Sigmoid colon (tissue), 7 donors: Measurements from ENCODE around the gene KCNQ5. TPM values are rescaled to one million over a fixed set of nuclear protein-coding genes. Genes with fewer than 3 reads are reported as not detected.

Experiments used
- DNase-seq: peaks from one replicate; pipeline ENCODE4 v3.0.0-alpha.2; 2019
- H3K27ac ChIP-seq, 4 donors: fragments of 200-600 bp; sonication (generic); one replicate each; pipeline ENCODE4 v1.5.1; 2016 to 2019; ENCODE audit warnings: mild to moderate bottlenecking in 1 of 4
- H3K27me3 ChIP-seq, 3 donors: fragments of 200-600 bp; sonication (generic); one replicate each; pipeline ENCODE4 v1.5.1; 2019; ENCODE audit warnings: mild to moderate bottlenecking in 1 of 3
- H3K36me3 ChIP-seq, 4 donors: fragments of 200-600 bp; sonication (generic); one replicate each; pipeline ENCODE4 v1.5.1; 2016 to 2019
- H3K4me1 ChIP-seq, 4 donors: fragments of 200-600 bp; sonication (generic); one replicate each; pipeline ENCODE4 v1.5.1; 2017 to 2019
- H3K4me3 ChIP-seq, 4 donors: fragments of 200-600 bp; sonication (generic); one replicate each; pipeline ENCODE4 v1.5.1; 2017 to 2019; ENCODE audit warnings: mild to moderate bottlenecking in 2 of 4, moderate library complexity in 1 of 4
- H3K9me3 ChIP-seq, 4 donors: fragments of 200-600 bp in 3 of 4; sonication (generic) in 3 of 4; one replicate each; pipeline versions ENCODE4 v1.5.1 to v1.6.1; 2013 to 2019
- CTCF ChIP-seq, 4 experiments: fragments of 450-650 bp in 3 of 4; fragments of 200-600 bp in 1 of 4; IDR thresholded peaks; one replicate each; pipeline ENCODE4 v1.5.1; 2016 to 2019; ENCODE audit warnings: antibody characterized with exemption in 4 of 4, mild to moderate bottlenecking in 3 of 4, moderate library complexity in 2 of 4
- EP300 ChIP-seq, 4 donors: sonication (generic); formaldehyde crosslinking; IDR thresholded peaks; one replicate each; pipeline ENCODE4 v1.6.1; 2017; ENCODE audit warnings: antibody characterized with exemption in 4 of 4
- POLR2A ChIP-seq, 2 donors: fragments of 450-650 bp; IDR thresholded peaks; one replicate each; pipeline ENCODE4 v1.6.1; 2016; ENCODE audit warnings: antibody characterized with exemption in 2 of 2, mild to moderate bottlenecking in 2 of 2, moderate library complexity in 2 of 2
- POLR2AphosphoS5 ChIP-seq, 4 donors: sonication (generic); formaldehyde crosslinking; IDR thresholded peaks; one replicate each; pipeline ENCODE4 v1.6.1; 2017; ENCODE audit warnings: antibody characterized with exemption in 4 of 4
- WGBS, 2 donors: extraction: QIAGEN DNeasy Blood & Tissue Kit; methylation state at CpG; one replicate each; pipeline ENCODE4 v1.1.7; 2013; 5-methylcytosine and 5-hydroxymethylcytosine counted together
- intact Hi-C: fragments of 100-400 bp; cut with DNase I; formaldehyde crosslinking; loops from one replicate; pipeline ENCODE4 v1.15.1; 2023
- polyA plus RNA-seq, 3 donors: library from polyadenylated mRNA; stranded (reverse); fragments of 200-250 nt; gene quantifications; one replicate each; pipeline ENCODE4 v1.2.3, GENCODE V29; 2013
- total RNA-seq, 4 donors: library from RNA; depleted of rRNA; stranded (reverse); fragments of >200 nt; gene quantifications; one replicate each; pipeline ENCODE4 v1.1.0, GENCODE V29; 2016
- donor health status: healthy with polysubstance abuse.
- donor health status: Bipolar disorder and iron deficiency.
- donor health status: healthy.

The KCNQ5 gene
- total and polyA plus RNA-seq, 7 donors: 0.49 to 2.1 (median 1.1) TPM; not detected in 2

GRCh38 chr6:73200735-73201134 lies 578.9 kb downstream of the KCNQ5 start:
- no peak for DNase-seq
- no peaks in the 10 kb centered on the region for H3K9me3 ChIP-seq
- no peaks in the 10 kb centered on the region for H3K27me3 ChIP-seq
- WGBS, 2 donors: 73 to 80% methylated on average over 4 of the region's 4 CpGs
- H3K4me1 ChIP-seq: no peaks in the 10 kb centered on the region
- no peak for TF ChIP-seq POLR2AphosphoS5 (IDR thresholded peaks at IDR 0.05)
- TF ChIP-seq POLR2A (IDR thresholded peaks at IDR 0.05): no peak
- TF ChIP-seq EP300 (IDR thresholded peaks at IDR 0.05): no peak
- no peak for TF ChIP-seq CTCF (IDR thresholded peaks at IDR 0.05)
- H3K36me3 ChIP-seq: no peaks in the 10 kb centered on the region
- H3K27ac ChIP-seq: no peak overlapping the region
- intact Hi-C loops: no loop called here
- no peak overlapping the region for H3K4me3 ChIP-seq

GRCh38 chr6:73203098-73203497 lies 581.2 kb downstream of the KCNQ5 start:
- Histone ChIP-seq H3K27me3 (no peaks in the 10 kb centered on the region), H3K27ac (no peak overlapping the region), H3K4me3 (no peak overlapping the region), H3K4me1 (no peaks in the 10 kb centered on the region), H3K36me3 (no peaks in the 10 kb centered on the region), H3K9me3 (no peaks in the 10 kb centered on the region)
- intact Hi-C loops: no loop called here
- WGBS, 2 donors: 81 to 85% methylated on average over 1 of the region's 1 CpG
- DNase-seq: no peak
- TF ChIP-seq CTCF (IDR thresholded peaks at IDR 0.05): no peak
- no peak for TF ChIP-seq POLR2AphosphoS5 (IDR thresholded peaks at IDR 0.05)
- TF ChIP-seq EP300 (IDR thresholded peaks at IDR 0.05): no peak
- TF ChIP-seq POLR2A (IDR thresholded peaks at IDR 0.05): no peak

- intact Hi-C loops: no loop called here
- 55 to 81% methylated on average over 4 of the region's 4 CpGs for WGBS, 2 donors
- no peak overlapping the region for H3K4me3 ChIP-seq
- H3K9me3 ChIP-seq: no peaks in the 10 kb centered on the region
- TF ChIP-seq EP300 (IDR thresholded peaks at IDR 0.05) (no peak), CTCF (IDR thresholded peaks at IDR 0.05) (no peak), POLR2A (IDR thresholded peaks at IDR 0.05) (no peak), POLR2AphosphoS5 (IDR thresholded peaks at IDR 0.05) (no peak)
- no peaks in the 10 kb centered on the region for H3K27me3 ChIP-seq
- DNase-seq: no peak
- H3K36me3 ChIP-seq: no peaks in the 10 kb centered on the region
- no peaks in the 10 kb centered on the region for H3K4me1 ChIP-seq
- H3K27ac ChIP-seq: no peak overlapping the region
Observed at GRCh38 chr6:73204252-73204651, 582.4 kb downstream of the KCNQ5 start.

- intact Hi-C loops: no loop called here
- 70 to 86% methylated on average over 3 of the region's 3 CpGs for WGBS, 2 donors
- DNase-seq: no peak
- no peaks in the 10 kb centered on the region for H3K36me3 ChIP-seq
- H3K9me3 ChIP-seq: no peaks in the 10 kb centered on the region
- H3K27ac ChIP-seq: no peak overlapping the region
- no peak overlapping the region for H3K4me3 ChIP-seq
- H3K4me1 ChIP-seq: no peaks in the 10 kb centered on the region
- no peaks in the 10 kb centered on the region for H3K27me3 ChIP-seq
- no peak for TF ChIP-seq POLR2AphosphoS5 (IDR thresholded peaks at IDR 0.05)
- no peak for TF ChIP-seq POLR2A (IDR thresholded peaks at IDR 0.05)
- TF ChIP-seq CTCF (IDR thresholded peaks at IDR 0.05): no peak
- no peak for TF ChIP-seq EP300 (IDR thresholded peaks at IDR 0.05)
Observed at GRCh38 chr6:73207221-73207837, 585.5 kb downstream of the KCNQ5 start.

- intact Hi-C loops: no loop called here
- Histone ChIP-seq H3K27me3 (no peaks in the 10 kb centered on the region), H3K36me3 (no peaks in the 10 kb centered on the region), H3K4me3 (no peak overlapping the region), H3K4me1 (no peaks in the 10 kb centered on the region), H3K9me3 (no peaks in the 10 kb centered on the region), H3K27ac (no peak overlapping the region)
- WGBS, 2 donors: 80 to 95% methylated on average over 9 of the region's 9 CpGs
- TF ChIP-seq EP300 (IDR thresholded peaks at IDR 0.05): no peak
- TF ChIP-seq CTCF (IDR thresholded peaks at IDR 0.05): no peak
- no peak for TF ChIP-seq POLR2A (IDR thresholded peaks at IDR 0.05)
- TF ChIP-seq POLR2AphosphoS5 (IDR thresholded peaks at IDR 0.05): no peak
- DNase-seq: no peak
Observed at GRCh38 chr6:73209117-73209516, 587.3 kb downstream of the KCNQ5 start.
